Panc1 (cell line): Measurements from ENCODE around the gene CCDC89.

Experiments used
- POLR2AphosphoS5 ChIP-seq: IDR thresholded peaks from 2 replicates; pipeline ENCODE4 v1.6.1; 2012; ENCODE audit warnings: mild to moderate bottlenecking, low read depth, low read length, moderate library complexity
- SIN3A ChIP-seq: IDR thresholded peaks from 2 replicates; pipeline ENCODE4 v1.6.1; 2012; ENCODE audit warnings: low read depth, mild to moderate bottlenecking, low read length, moderate library complexity, borderline replicate concordance; ENCODE audit not compliant: insufficient read depth
- TF ChIP-seq, protein P1 (sequence below): fragments of 450-650 bp; IDR thresholded peaks from 2 replicates; pipeline ENCODE4 v1.5.1; 2017; ENCODE audit warnings: mild to moderate bottlenecking
- TF ChIP-seq, protein P2 (sequence below), 2 experiments: IDR thresholded peaks; 2 replicates each; pipeline ENCODE4 v1.6.1; 2011 to 2012; ENCODE audit warnings: low read depth in 2 of 2, control low read depth in 1 of 2, low read length in 1 of 2, mild to moderate bottlenecking in 1 of 2, moderate library complexity in 1 of 2; ENCODE audit not compliant: insufficient read depth in 1 of 2

DNA sequence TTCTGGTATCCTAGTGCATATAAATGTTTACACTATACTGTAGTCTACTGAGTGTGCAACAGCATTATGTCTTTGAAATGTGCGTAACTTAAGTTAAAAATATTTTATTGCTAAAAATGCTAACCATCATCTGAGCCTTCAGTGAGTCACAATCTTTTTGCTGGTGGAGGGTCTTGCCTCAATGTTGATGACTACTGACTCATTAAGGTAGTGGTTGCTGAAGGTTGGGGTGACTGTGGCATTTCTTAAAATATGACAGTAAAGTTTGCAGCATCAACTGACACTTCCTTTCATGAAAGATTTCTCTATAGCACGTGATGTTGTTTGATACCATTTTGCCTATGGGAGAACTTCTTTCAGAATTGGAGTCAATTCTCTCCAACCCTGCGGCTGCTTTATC lies 12.6 kb downstream of the CCDC89 start:
- TF ChIP-seq, protein P1, sequence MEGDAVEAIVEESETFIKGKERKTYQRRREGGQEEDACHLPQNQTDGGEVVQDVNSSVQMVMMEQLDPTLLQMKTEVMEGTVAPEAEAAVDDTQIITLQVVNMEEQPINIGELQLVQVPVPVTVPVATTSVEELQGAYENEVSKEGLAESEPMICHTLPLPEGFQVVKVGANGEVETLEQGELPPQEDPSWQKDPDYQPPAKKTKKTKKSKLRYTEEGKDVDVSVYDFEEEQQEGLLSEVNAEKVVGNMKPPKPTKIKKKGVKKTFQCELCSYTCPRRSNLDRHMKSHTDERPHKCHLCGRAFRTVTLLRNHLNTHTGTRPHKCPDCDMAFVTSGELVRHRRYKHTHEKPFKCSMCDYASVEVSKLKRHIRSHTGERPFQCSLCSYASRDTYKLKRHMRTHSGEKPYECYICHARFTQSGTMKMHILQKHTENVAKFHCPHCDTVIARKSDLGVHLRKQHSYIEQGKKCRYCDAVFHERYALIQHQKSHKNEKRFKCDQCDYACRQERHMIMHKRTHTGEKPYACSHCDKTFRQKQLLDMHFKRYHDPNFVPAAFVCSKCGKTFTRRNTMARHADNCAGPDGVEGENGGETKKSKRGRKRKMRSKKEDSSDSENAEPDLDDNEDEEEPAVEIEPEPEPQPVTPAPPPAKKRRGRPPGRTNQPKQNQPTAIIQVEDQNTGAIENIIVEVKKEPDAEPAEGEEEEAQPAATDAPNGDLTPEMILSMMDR = no peak
- TF ChIP-seq POLR2AphosphoS5 = no peak
- TF ChIP-seq, protein P2, sequence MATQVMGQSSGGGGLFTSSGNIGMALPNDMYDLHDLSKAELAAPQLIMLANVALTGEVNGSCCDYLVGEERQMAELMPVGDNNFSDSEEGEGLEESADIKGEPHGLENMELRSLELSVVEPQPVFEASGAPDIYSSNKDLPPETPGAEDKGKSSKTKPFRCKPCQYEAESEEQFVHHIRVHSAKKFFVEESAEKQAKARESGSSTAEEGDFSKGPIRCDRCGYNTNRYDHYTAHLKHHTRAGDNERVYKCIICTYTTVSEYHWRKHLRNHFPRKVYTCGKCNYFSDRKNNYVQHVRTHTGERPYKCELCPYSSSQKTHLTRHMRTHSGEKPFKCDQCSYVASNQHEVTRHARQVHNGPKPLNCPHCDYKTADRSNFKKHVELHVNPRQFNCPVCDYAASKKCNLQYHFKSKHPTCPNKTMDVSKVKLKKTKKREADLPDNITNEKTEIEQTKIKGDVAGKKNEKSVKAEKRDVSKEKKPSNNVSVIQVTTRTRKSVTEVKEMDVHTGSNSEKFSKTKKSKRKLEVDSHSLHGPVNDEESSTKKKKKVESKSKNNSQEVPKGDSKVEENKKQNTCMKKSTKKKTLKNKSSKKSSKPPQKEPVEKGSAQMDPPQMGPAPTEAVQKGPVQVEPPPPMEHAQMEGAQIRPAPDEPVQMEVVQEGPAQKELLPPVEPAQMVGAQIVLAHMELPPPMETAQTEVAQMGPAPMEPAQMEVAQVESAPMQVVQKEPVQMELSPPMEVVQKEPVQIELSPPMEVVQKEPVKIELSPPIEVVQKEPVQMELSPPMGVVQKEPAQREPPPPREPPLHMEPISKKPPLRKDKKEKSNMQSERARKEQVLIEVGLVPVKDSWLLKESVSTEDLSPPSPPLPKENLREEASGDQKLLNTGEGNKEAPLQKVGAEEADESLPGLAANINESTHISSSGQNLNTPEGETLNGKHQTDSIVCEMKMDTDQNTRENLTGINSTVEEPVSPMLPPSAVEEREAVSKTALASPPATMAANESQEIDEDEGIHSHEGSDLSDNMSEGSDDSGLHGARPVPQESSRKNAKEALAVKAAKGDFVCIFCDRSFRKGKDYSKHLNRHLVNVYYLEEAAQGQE (IDR thresholded peaks at IDR 0.05; ENCODE audit: insufficient read depth in 1 of 2, low read depth in 2 of 2, low read length in 1 of 2) = no peak
- TF ChIP-seq SIN3A = no peak
